GM23338 (cell line): ENCODE results near the gene KCNH4. TPM values are rescaled to one million over a fixed set of nuclear protein-coding genes. Genes with fewer than 3 reads are reported as not detected.

Experiments used
- ATAC-seq: fragments of 200-7000 bp; cut with Tn5 transposase; 3 replicates; pipeline ENCODE4 v1.9.1; 2020
- DNase-seq: peaks from one replicate; pipeline ENCODE4 v3.0.0-alpha.2; 2015; ENCODE audit warnings: low spot score
- H2AFZ ChIP-seq: fragments of 200-600 bp; sonication (generic); 2 replicates; pipeline ENCODE4 v1.8.0; 2016; ENCODE audit warnings: antibody characterized with exemption, mild to moderate bottlenecking, moderate library complexity
- H3F3A ChIP-seq: fragments of 200-600 bp; sonication (generic); replicated peaks from 2 replicates; pipeline ENCODE4 v1.8.0; 2017; ENCODE audit warnings: antibody characterized with exemption, mixed run types, low read depth
- H3K27ac ChIP-seq: fragments of 200-600 bp; sonication (generic); 2 replicates; pipeline ENCODE4 v1.6.1; 2016; ENCODE audit warnings: low read depth
- H3K27me3 ChIP-seq: fragments of 200-600 bp; sonication (generic); 2 replicates; pipeline ENCODE4 v1.8.0; 2016; ENCODE audit warnings: mild to moderate bottlenecking, mixed run types, moderate library complexity; ENCODE audit not compliant: insufficient read depth
- H3K36me3 ChIP-seq: fragments of 200-600 bp; sonication (generic); 2 replicates; pipeline ENCODE4 v1.8.0; 2016; ENCODE audit warnings: mild to moderate bottlenecking; ENCODE audit not compliant: insufficient read depth
- H3K4me1 ChIP-seq: fragments of 200-600 bp; sonication (generic); 2 replicates; pipeline ENCODE4 v1.8.0; 2016; ENCODE audit warnings: mild to moderate bottlenecking, moderate library complexity; ENCODE audit not compliant: insufficient read depth
- H3K4me2 ChIP-seq: fragments of 200-600 bp; sonication (generic); 2 replicates; pipeline ENCODE4 v1.7.1; 2017; ENCODE audit warnings: mixed run types
- H3K4me3 ChIP-seq: fragments of 200-600 bp; sonication (generic); 2 replicates; pipeline ENCODE4 v1.6.1; 2016; ENCODE audit warnings: mixed run types
- H3K79me2 ChIP-seq: fragments of 200-600 bp; sonication (generic); replicated peaks from 2 replicates; pipeline ENCODE4 v1.8.0; 2017; ENCODE audit warnings: mild to moderate bottlenecking; ENCODE audit not compliant: insufficient read depth
- H3K9me2 ChIP-seq: fragments of 200-600 bp; sonication (generic); 2 replicates; pipeline ENCODE4 v1.8.0; 2017; ENCODE audit not compliant: insufficient read depth
- H4K20me1 ChIP-seq: fragments of 200-600 bp; sonication (generic); replicated peaks from 2 replicates; pipeline ENCODE4 v1.8.0; 2017; ENCODE audit warnings: mild to moderate bottlenecking; ENCODE audit not compliant: insufficient read depth
- H3K27ac Mint-ChIP-seq: 2 replicates; pipeline ENCODE4 v1.8.0; 2020; ENCODE audit warnings: inconsistent platforms, mild to moderate bottlenecking, moderate library complexity, mixed read lengths
- H3K27me3 Mint-ChIP-seq: 3 replicates; pipeline ENCODE4 v1.8.0; 2022; ENCODE audit warnings: low read depth, mild to moderate bottlenecking, moderate library complexity, mixed read lengths, inconsistent platforms; ENCODE audit not compliant: insufficient read depth, poor library complexity
- H3K36me3 Mint-ChIP-seq: 3 replicates; pipeline ENCODE4 v1.8.0; 2021; ENCODE audit warnings: low read depth, mild to moderate bottlenecking, inconsistent platforms, moderate library complexity, mixed read lengths
- H3K4me1 Mint-ChIP-seq: 3 replicates; pipeline ENCODE4 v1.8.0; 2020; ENCODE audit warnings: mild to moderate bottlenecking, inconsistent platforms, mixed read lengths
- H3K4me3 Mint-ChIP-seq: 3 replicates; pipeline ENCODE4 v1.8.0; 2021; ENCODE audit warnings: moderate library complexity, mild to moderate bottlenecking, inconsistent platforms, mixed read lengths
- H3K9me3 Mint-ChIP-seq: 3 replicates; pipeline ENCODE4 v1.8.0; 2020; ENCODE audit warnings: moderate library complexity, mild to moderate bottlenecking, inconsistent platforms, mixed read lengths
- EZH2 ChIP-seq: fragments of 200-600 bp; sonication (generic); IDR thresholded peaks from one replicate; pipeline ENCODE4 v1.8.0; 2017; ENCODE audit warnings: antibody characterized with exemption, mild to moderate bottlenecking, low read depth; ENCODE audit not compliant: unreplicated experiment
- JUNB ChIP-seq: IDR thresholded peaks from one replicate; pipeline ENCODE4 v1.6.1; 2016; ENCODE audit warnings: antibody characterized with exemption; ENCODE audit not compliant: unreplicated experiment
- STAT1 ChIP-seq: IDR thresholded peaks from one replicate; pipeline ENCODE4 v1.6.1; 2016; ENCODE audit warnings: antibody characterized with exemption; ENCODE audit not compliant: unreplicated experiment
- ZNF331 ChIP-seq: fragments of 250-450 bp; sonication (Bioruptor Pico); IDR thresholded peaks from 2 replicates; pipeline ENCODE4 v1.5.0; 2020; ENCODE audit warnings: low read depth, mild to moderate bottlenecking, moderate library complexity
- polyA plus RNA-seq: library from polyadenylated mRNA; unstranded; fragments of >200 nt; fragmentation: Nextera tagmentation; extraction: Ambion mirVana; gene quantifications from 2 replicates; pipeline ENCODE4 v1.2.1, GENCODE V29; 2016
- total RNA-seq: library from RNA; depleted of rRNA; stranded (reverse); fragments of >200 nt; shearing (Covaris generic); gene quantifications from 2 replicates; pipeline ENCODE4 v1.2.3, GENCODE V29; 2014
- TF ChIP-seq, protein P1 (sequence below): IDR thresholded peaks from 2 replicates; pipeline ENCODE4 v1.6.1; 2016; ENCODE audit warnings: antibody characterized with exemption
- TF ChIP-seq, protein P2 (sequence below), 2 experiments: fragments of 200-600 bp in 1 of 2; sonication (generic) in 1 of 2; conservative IDR thresholded peaks; 2 replicates each; pipeline versions ENCODE4 v1.5.1 to v1.6.1; 2016 to 2017; ENCODE audit warnings: antibody characterized with exemption in 2 of 2, low read depth in 2 of 2, mild to moderate bottlenecking in 2 of 2, moderate library complexity in 1 of 2
- TF ChIP-seq, protein P3 (sequence below): fragments of 250-450 bp; sonication (Bioruptor Pico); IDR thresholded peaks from 2 replicates; pipeline ENCODE4 v1.5.0; 2020; ENCODE audit warnings: mild to moderate bottlenecking, moderate library complexity

Gene KCNH4
- total and polyA plus RNA-seq, 2 experiments from 2014 or later = 0.08 to 0.49 TPM

DNA sequence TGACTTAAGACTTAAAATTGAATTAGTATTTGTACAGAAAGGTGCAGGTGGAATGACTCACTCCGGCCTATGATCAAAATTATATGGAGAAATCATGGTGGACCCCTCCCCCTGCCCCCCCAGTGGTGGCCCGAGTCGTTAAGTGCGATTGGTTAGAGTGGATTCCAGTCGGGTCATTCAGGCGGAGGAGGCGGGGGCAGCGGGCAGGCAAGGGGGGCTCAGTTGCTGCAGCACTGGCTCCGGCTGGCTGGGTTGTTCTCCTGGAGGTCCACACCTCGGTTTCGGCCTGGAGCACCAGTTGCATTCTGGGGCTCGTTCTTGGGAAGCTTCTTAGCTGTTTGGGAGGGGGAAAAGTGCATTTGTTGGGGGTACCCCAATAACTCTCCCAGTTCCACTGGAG is 55.4 kb downstream of the KCNH4 start:
- H3K4me3 Mint-ChIP-seq = no peak overlapping the region
- H3K9me2 ChIP-seq = no peaks in the 10 kb centered on the region
- no peak overlapping the region for H3K27ac ChIP-seq
- H3K27me3 Mint-ChIP-seq = peaks cover 22% of the 10 kb centered on the region
- peaks cover 3% of the 10 kb centered on the region; the same call in 1 of the 2 replicates for H3K36me3 ChIP-seq
- TF ChIP-seq, protein P1, sequence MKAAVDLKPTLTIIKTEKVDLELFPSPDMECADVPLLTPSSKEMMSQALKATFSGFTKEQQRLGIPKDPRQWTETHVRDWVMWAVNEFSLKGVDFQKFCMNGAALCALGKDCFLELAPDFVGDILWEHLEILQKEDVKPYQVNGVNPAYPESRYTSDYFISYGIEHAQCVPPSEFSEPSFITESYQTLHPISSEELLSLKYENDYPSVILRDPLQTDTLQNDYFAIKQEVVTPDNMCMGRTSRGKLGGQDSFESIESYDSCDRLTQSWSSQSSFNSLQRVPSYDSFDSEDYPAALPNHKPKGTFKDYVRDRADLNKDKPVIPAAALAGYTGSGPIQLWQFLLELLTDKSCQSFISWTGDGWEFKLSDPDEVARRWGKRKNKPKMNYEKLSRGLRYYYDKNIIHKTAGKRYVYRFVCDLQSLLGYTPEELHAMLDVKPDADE = no peak
- TF ChIP-seq EZH2 (no peak), JUNB (no peak), ZNF331 (no peak), STAT1 (no peak)
- TF ChIP-seq, protein P2, sequence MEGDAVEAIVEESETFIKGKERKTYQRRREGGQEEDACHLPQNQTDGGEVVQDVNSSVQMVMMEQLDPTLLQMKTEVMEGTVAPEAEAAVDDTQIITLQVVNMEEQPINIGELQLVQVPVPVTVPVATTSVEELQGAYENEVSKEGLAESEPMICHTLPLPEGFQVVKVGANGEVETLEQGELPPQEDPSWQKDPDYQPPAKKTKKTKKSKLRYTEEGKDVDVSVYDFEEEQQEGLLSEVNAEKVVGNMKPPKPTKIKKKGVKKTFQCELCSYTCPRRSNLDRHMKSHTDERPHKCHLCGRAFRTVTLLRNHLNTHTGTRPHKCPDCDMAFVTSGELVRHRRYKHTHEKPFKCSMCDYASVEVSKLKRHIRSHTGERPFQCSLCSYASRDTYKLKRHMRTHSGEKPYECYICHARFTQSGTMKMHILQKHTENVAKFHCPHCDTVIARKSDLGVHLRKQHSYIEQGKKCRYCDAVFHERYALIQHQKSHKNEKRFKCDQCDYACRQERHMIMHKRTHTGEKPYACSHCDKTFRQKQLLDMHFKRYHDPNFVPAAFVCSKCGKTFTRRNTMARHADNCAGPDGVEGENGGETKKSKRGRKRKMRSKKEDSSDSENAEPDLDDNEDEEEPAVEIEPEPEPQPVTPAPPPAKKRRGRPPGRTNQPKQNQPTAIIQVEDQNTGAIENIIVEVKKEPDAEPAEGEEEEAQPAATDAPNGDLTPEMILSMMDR (conservative IDR thresholded peaks at IDR 0.05; ENCODE audit: low read depth in 2 of 2) = no peak
- TF ChIP-seq, protein P3, sequence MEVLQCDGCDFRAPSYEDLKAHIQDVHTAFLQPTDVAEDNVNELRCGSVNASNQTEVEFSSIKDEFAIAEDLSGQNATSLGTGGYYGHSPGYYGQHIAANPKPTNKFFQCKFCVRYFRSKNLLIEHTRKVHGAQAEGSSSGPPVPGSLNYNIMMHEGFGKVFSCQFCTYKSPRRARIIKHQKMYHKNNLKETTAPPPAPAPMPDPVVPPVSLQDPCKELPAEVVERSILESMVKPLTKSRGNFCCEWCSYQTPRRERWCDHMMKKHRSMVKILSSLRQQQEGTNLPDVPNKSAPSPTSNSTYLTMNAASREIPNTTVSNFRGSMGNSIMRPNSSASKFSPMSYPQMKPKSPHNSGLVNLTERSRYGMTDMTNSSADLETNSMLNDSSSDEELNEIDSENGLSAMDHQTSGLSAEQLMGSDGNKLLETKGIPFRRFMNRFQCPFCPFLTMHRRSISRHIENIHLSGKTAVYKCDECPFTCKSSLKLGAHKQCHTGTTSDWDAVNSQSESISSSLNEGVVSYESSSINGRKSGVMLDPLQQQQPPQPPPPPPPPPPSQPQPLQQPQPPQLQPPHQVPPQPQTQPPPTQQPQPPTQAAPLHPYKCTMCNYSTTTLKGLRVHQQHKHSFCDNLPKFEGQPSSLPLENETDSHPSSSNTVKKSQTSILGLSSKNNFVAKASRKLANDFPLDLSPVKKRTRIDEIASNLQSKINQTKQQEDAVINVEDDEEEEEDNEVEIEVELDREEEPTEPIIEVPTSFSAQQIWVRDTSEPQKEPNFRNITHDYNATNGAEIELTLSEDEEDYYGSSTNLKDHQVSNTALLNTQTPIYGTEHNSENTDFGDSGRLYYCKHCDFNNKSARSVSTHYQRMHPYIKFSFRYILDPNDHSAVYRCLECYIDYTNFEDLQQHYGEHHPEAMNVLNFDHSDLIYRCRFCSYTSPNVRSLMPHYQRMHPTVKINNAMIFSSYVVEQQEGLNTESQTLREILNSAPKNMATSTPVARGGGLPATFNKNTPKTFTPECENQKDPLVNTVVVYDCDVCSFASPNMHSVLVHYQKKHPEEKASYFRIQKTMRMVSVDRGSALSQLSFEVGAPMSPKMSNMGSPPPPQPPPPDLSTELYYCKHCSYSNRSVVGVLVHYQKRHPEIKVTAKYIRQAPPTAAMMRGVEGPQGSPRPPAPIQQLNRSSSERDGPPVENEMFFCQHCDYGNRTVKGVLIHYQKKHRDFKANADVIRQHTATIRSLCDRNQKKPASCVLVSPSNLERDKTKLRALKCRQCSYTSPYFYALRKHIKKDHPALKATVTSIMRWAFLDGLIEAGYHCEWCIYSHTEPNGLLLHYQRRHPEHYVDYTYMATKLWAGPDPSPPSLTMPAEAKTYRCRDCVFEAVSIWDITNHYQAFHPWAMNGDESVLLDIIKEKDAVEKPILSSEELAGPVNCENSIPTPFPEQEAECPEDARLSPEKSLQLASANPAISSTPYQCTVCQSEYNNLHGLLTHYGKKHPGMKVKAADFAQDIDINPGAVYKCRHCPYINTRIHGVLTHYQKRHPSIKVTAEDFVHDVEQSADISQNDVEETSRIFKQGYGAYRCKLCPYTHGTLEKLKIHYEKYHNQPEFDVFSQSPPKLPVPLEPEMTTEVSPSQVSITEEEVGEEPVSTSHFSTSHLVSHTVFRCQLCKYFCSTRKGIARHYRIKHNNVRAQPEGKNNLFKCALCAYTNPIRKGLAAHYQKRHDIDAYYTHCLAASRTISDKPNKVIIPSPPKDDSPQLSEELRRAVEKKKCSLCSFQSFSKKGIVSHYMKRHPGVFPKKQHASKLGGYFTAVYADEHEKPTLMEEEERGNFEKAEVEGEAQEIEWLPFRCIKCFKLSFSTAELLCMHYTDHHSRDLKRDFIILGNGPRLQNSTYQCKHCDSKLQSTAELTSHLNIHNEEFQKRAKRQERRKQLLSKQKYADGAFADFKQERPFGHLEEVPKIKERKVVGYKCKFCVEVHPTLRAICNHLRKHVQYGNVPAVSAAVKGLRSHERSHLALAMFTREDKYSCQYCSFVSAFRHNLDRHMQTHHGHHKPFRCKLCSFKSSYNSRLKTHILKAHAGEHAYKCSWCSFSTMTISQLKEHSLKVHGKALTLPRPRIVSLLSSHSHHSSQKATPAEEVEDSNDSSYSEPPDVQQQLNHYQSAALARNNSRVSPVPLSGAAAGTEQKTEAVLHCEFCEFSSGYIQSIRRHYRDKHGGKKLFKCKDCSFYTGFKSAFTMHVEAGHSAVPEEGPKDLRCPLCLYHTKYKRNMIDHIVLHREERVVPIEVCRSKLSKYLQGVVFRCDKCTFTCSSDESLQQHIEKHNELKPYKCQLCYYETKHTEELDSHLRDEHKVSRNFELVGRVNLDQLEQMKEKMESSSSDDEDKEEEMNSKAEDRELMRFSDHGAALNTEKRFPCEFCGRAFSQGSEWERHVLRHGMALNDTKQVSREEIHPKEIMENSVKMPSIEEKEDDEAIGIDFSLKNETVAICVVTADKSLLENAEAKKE (CRISPR knock-in tag) = no peak
- H3K36me3 Mint-ChIP-seq = peaks cover 58% of the 10 kb centered on the region
- 0 out of 2 replicates have a peak, but pooled peaks cover under 1% of the 10 kb centered on the region for H3K79me2 ChIP-seq
- H3K4me1 ChIP-seq = peaks cover 14% of the 10 kb centered on the region; the same call in 1 of the 2 replicates
- no peaks in the 10 kb centered on the region for H4K20me1 ChIP-seq
- no peak overlapping the region for H3K4me3 ChIP-seq
- H2AFZ ChIP-seq = no peak overlapping the region
- H3K4me1 Mint-ChIP-seq = peaks cover 20% of the 10 kb centered on the region
- H3K9me3 Mint-ChIP-seq = no peaks in the 10 kb centered on the region; the same call in 2 of the 3 replicates
- H3K27ac Mint-ChIP-seq = no peak overlapping the region
- no peak for DNase-seq
- no peak for ATAC-seq
- H3K4me2 ChIP-seq = no peak overlapping the region
- peaks cover 8% of the 10 kb centered on the region; the same call in 1 of the 2 replicates for H3F3A ChIP-seq
- no peaks in the 10 kb centered on the region for H3K27me3 ChIP-seq
